Colonic mucosa (tissue), 4 donors: Measurements from ENCODE around the gene PGBD1. TPM values are rescaled to one million over a fixed set of nuclear protein-coding genes. Genes with fewer than 3 reads are reported as not detected.

Experiments
- DNase-seq: peaks from one replicate; pipeline ENCODE4 v3.0.0-alpha.2; 2020
- H3K27ac ChIP-seq: fragments of 200-600 bp; one replicate; pipeline ENCODE4 v1.8.0; 2021
- H3K27me3 ChIP-seq: fragments of 200-600 bp; one replicate; pipeline ENCODE4 v1.8.0; 2021
- H3K36me3 ChIP-seq: fragments of 200-600 bp; one replicate; pipeline ENCODE4 v1.8.0; 2021
- H3K4me1 ChIP-seq: fragments of 200-600 bp; one replicate; pipeline ENCODE4 v1.8.0; 2021; ENCODE audit warnings: mild to moderate bottlenecking
- H3K4me3 ChIP-seq: fragments of 200-600 bp; one replicate; pipeline ENCODE4 v1.8.0; 2021
- H3K9ac ChIP-seq, 2 donors: one replicate each; pipeline ENCODE4 v1.7.0; 2013; ENCODE audit warnings: control low read depth in 2 of 2, low read depth in 2 of 2, low read length in 2 of 2
- H3K9me3 ChIP-seq: fragments of 200-600 bp; one replicate; pipeline ENCODE4 v1.8.0; 2021
- CTCF ChIP-seq: fragments of 200-600 bp; IDR thresholded peaks from one replicate; pipeline ENCODE4 v1.8.0; 2022; ENCODE audit warnings: antibody characterized with exemption, mild to moderate bottlenecking
- intact Hi-C: fragments of 100-400 bp; cut with DNase I; formaldehyde crosslinking; loops from one replicate; pipeline ENCODE4 v1.14.1; 2022
- total RNA-seq, 2 donors: library from RNA; stranded (reverse); fragmentation: NEBNext Ultra II Directional in 1 of 2; extraction: Animal tissue kit (Norgen Biotek cat#: 25700) in 1 of 2; gene quantifications; one replicate each; pipeline ENCODE4 v1.2.1, GENCODE V29; 2021
- donor health status: healthy.
- donor health status: DM: no; HTN: no; CAD: no.
- donor health status: DM: no; HTN: no; CAD: no.

The PGBD1 gene
- total RNA-seq, 2 donors from 2014 or later = 1.0 to 2.0 TPM

GRCh38 chr6:28264834-28265401 lies 16.5 kb upstream of the PGBD1 start:
- H3K27me3 ChIP-seq = no peaks in the 10 kb centered on the region
- H3K4me3 ChIP-seq = no peak overlapping the region
- no peak for TF ChIP-seq CTCF
- H3K9ac ChIP-seq = no peak overlapping the region
- DNase-seq = no peak
- no peaks in the 10 kb centered on the region for H3K9me3 ChIP-seq
- intact Hi-C loops = loop anchor here (5.0 kb wide), 1 partner anchor 67 kb away; no protein-coding TSS in a partner anchor
- H3K4me1 ChIP-seq = no peaks in the 10 kb centered on the region
- H3K27ac ChIP-seq = no peak overlapping the region
- H3K36me3 ChIP-seq = no peaks in the 10 kb centered on the region

- Histone ChIP-seq H3K9me3 (no peaks in the 10 kb centered on the region), H3K36me3 (no peaks in the 10 kb centered on the region), H3K27ac (peak overlapping the region; percentile 65), H3K9ac (peak overlapping the region in 1 of 2 donors; percentile 78), H3K27me3 (no peaks in the 10 kb centered on the region), H3K4me3 (peak overlapping the region; percentile 82), H3K4me1 (no peaks in the 10 kb centered on the region)
- TF ChIP-seq CTCF = no peak
- DNase-seq = no peak
- intact Hi-C loops = no loop called here
Measured at GRCh38 chr6:28266563-28266961, 14.8 kb upstream of the PGBD1 start.

- Histone ChIP-seq H3K27ac (peak within 1 kb of the TSS; percentile 65), H3K36me3 (no peaks in the 10 kb centered on the region), H3K9ac (peak within 1 kb of the TSS; percentile 75 to 78), H3K4me1 (no peaks in the 10 kb centered on the region), H3K27me3 (no peaks in the 10 kb centered on the region), H3K9me3 (no peaks in the 10 kb centered on the region), H3K4me3 (peak within 1 kb of the TSS; percentile 82)
- TF ChIP-seq CTCF = no peak
- intact Hi-C loops = no loop called here
- peak; percentile 86 for DNase-seq
Measured at GRCh38 chr6:28266962-28267694, 14.2 kb upstream of the PGBD1 start, which contains the start of gene ZSCAN26. ZSCAN26 (plus strand) TSS chr6:28267143; CDS start chr6:28271920, 4,777 bp downstream.

GRCh38 chr6:28267695-28268059 lies 13.7 kb upstream of the PGBD1 start:
- Histone ChIP-seq H3K9me3 (no peaks in the 10 kb centered on the region), H3K27ac (peak overlapping the region; percentile 65), H3K4me1 (no peaks in the 10 kb centered on the region), H3K4me3 (peak overlapping the region; percentile 82), H3K36me3 (no peaks in the 10 kb centered on the region), H3K9ac (peak overlapping the region; percentile 75 to 78), H3K27me3 (no peaks in the 10 kb centered on the region)
- no peak for DNase-seq
- intact Hi-C loops = no loop called here
- TF ChIP-seq CTCF = no peak

GRCh38 chr6:28269492-28269891 lies 11.9 kb upstream of the PGBD1 start:
- Histone ChIP-seq H3K27ac (no peak overlapping the region), H3K27me3 (no peaks in the 10 kb centered on the region), H3K4me1 (no peaks in the 10 kb centered on the region), H3K36me3 (no peaks in the 10 kb centered on the region), H3K9ac (no peak overlapping the region), H3K9me3 (no peaks in the 10 kb centered on the region), H3K4me3 (no peak overlapping the region)
- TF ChIP-seq CTCF = no peak
- intact Hi-C loops = no loop called here
- DNase-seq = no peak
